HepG2 (cell line): ENCODE results near the gene LRP5. TPM values are rescaled to one million over a fixed set of nuclear protein-coding genes. Genes with fewer than 3 reads are reported as not detected.

ENCODE experiments used
- ARNT ChIP-seq: fragments of 450-650 bp; IDR thresholded peaks from 2 replicates; pipeline ENCODE4 v1.6.1; 2017
- ATAD3A ChIP-seq: sonication (generic); formaldehyde crosslinking; IDR thresholded peaks from 2 replicates; pipeline ENCODE4 v1.4.0; 2020; ENCODE audit warnings: missing genetic modification reagents
- BCL6 ChIP-seq: IDR thresholded peaks from 2 replicates; pipeline ENCODE4 v1.6.1; 2016; ENCODE audit warnings: missing genetic modification reagents, missing compliant biosample characterization
- CBX5 ChIP-seq: sonication (generic); formaldehyde crosslinking; IDR thresholded peaks from 2 replicates; pipeline ENCODE4 v1.4.0; 2020; ENCODE audit warnings: missing genetic modification reagents, borderline replicate concordance
- ETV6 ChIP-seq: sonication (generic); formaldehyde crosslinking; conservative IDR thresholded peaks from 2 replicates; pipeline ENCODE4 v1.4.0; 2020; ENCODE audit warnings: missing genetic modification reagents
- FOXM1 ChIP-seq: sonication (generic); formaldehyde crosslinking; IDR thresholded peaks from 2 replicates; pipeline ENCODE4 v1.5.0; 2020; ENCODE audit warnings: missing genetic modification reagents
- GABPA ChIP-seq, 2 experiments: IDR thresholded peaks; 2 replicates each; pipeline ENCODE4 v1.6.1; 2011 to 2016; ENCODE audit warnings: low read depth in 2 of 2, low read length in 1 of 2, missing biosample characterization in 1 of 2, missing genetic modification characterization in 1 of 2
- GZF1 ChIP-seq: sonication (generic); formaldehyde crosslinking; IDR thresholded peaks from 2 replicates; pipeline ENCODE4 v1.5.1; 2020; ENCODE audit warnings: mild to moderate bottlenecking, missing genetic modification reagents
- HES4 ChIP-seq: sonication (generic); formaldehyde crosslinking; IDR thresholded peaks from 2 replicates; pipeline ENCODE4 v1.9.0; 2021; ENCODE audit warnings: mild to moderate bottlenecking, missing genetic modification reagents, borderline replicate concordance
- JARID2 ChIP-seq: sonication (generic); formaldehyde crosslinking; IDR thresholded peaks from 2 replicates; pipeline ENCODE4 v1.8.1; 2023; ENCODE audit warnings: missing genetic modification reagents, inconsistent platforms; ENCODE audit not compliant: insufficient replicate concordance
- MED13 ChIP-seq: sonication (generic); formaldehyde crosslinking; IDR thresholded peaks from 2 replicates; pipeline ENCODE4 v1.5.0; 2020; ENCODE audit warnings: missing genetic modification reagents
- NR2C2 ChIP-seq: sonication (generic); formaldehyde crosslinking; IDR thresholded peaks from 2 replicates; pipeline ENCODE4 v1.4.0; 2020; ENCODE audit warnings: missing genetic modification reagents, mild to moderate bottlenecking, moderate library complexity, borderline replicate concordance
- PHB2 ChIP-seq: fragments of 450-650 bp; IDR thresholded peaks from 2 replicates; pipeline ENCODE4 v1.6.1; 2018; ENCODE audit not compliant: partially characterized antibody
- SAFB2 ChIP-seq: sonication (generic); formaldehyde crosslinking; IDR thresholded peaks from 2 replicates; pipeline ENCODE4 v1.5.1; 2020; ENCODE audit warnings: missing genetic modification reagents, low read depth, mild to moderate bottlenecking, borderline replicate concordance
- SETDB1 ChIP-seq: sonication (generic); formaldehyde crosslinking; IDR thresholded peaks from 2 replicates; pipeline ENCODE4 v1.5.1; 2020; ENCODE audit warnings: missing genetic modification reagents, mild to moderate bottlenecking, borderline replicate concordance
- SNAPC2 ChIP-seq: sonication (generic); formaldehyde crosslinking; IDR thresholded peaks from 2 replicates; pipeline ENCODE4 v1.8.1; 2022; ENCODE audit warnings: mild to moderate bottlenecking, missing genetic modification reagents
- SP2 ChIP-seq: sonication (generic); formaldehyde crosslinking; IDR thresholded peaks from 2 replicates; pipeline ENCODE4 v1.5.1; 2020; ENCODE audit warnings: mild to moderate bottlenecking, missing genetic modification reagents
- THAP7 ChIP-seq: sonication (generic); formaldehyde crosslinking; IDR thresholded peaks from 2 replicates; pipeline ENCODE4 v1.8.1; 2023; ENCODE audit warnings: mild to moderate bottlenecking, missing genetic modification reagents
- THRA ChIP-seq: sonication (generic); formaldehyde crosslinking; IDR thresholded peaks from 2 replicates; pipeline ENCODE4 v1.4.0; 2020; ENCODE audit warnings: missing genetic modification reagents, borderline replicate concordance
- TOPORS ChIP-seq: sonication (generic); formaldehyde crosslinking; IDR thresholded peaks from 2 replicates; pipeline ENCODE4 v1.8.0; 2023; ENCODE audit warnings: mild to moderate bottlenecking, missing genetic modification reagents
- U2AF2 ChIP-seq: fragments of 200-400 bp; formaldehyde crosslinking; IDR thresholded peaks from 2 replicates; pipeline ENCODE4 v1.6.1; 2017; ENCODE audit warnings: low read depth, mild to moderate bottlenecking, low read length
- ZNF230 ChIP-seq: sonication (generic); formaldehyde crosslinking; IDR thresholded peaks from 2 replicates; pipeline ENCODE4 v1.4.0; 2020; ENCODE audit warnings: mild to moderate bottlenecking, missing genetic modification reagents
- ZNF280D ChIP-seq: sonication (generic); formaldehyde crosslinking; IDR thresholded peaks from 2 replicates; pipeline ENCODE4 v1.5.1; 2020; ENCODE audit warnings: mild to moderate bottlenecking, missing genetic modification reagents
- ZNF792 ChIP-seq: IDR thresholded peaks from 2 replicates; pipeline ENCODE4 v1.6.1; 2016
- ZSCAN29 ChIP-seq: sonication (generic); formaldehyde crosslinking; conservative IDR thresholded peaks from 2 replicates; pipeline ENCODE4 v1.4.0; 2020; ENCODE audit warnings: mild to moderate bottlenecking, missing genetic modification reagents
- polyA plus RNA-seq, 8 experiments: library from polyadenylated mRNA; depleted of rRNA in 3 of 8; stranded (reverse) in 7 of 8; unstranded in 1 of 8; fragments of >200 nt; fragmentation: Illumina TruSeq in 4 of 8; extraction: Trizol in 4 of 8; gene quantifications; 2 replicates each; pipeline versions ENCODE4 v1.2.1 to v1.2.3, GENCODE V29; 2011 to 2016; ENCODE audit warnings: low read depth in 4 of 8, missing spikeins in 1 of 8, mixed read lengths in 1 of 8; ENCODE audit not compliant: insufficient read depth in 1 of 8
- total RNA-seq, 5 experiments: library from RNA; depleted of rRNA; stranded (reverse); fragments of >200 nt; fragmentation: Illumina TruSeq; extraction: Trizol; gene quantifications; 2 replicates each; pipeline ENCODE4 v1.2.3, GENCODE V29; 2016; ENCODE audit warnings: low read depth in 1 of 5
- TF ChIP-seq, protein P1 (sequence below): sonication (generic); formaldehyde crosslinking; IDR thresholded peaks from 2 replicates; pipeline ENCODE4 v1.4.0; 2020; ENCODE audit warnings: mild to moderate bottlenecking, missing genetic modification reagents

The LRP5 gene
- total and polyA plus RNA-seq, 2 of the 13 experiments (the other 11 are each of a cell fraction or from before 2014, with no cell fraction given) = 40.4 to 64.0 TPM

GRCh38 chr11:68326334-68327215 is 14.2 kb downstream of the LRP5 start (continued):
- TF ChIP-seq ZNF230 (CRISPR knock-in tag) = 0 out of 2 replicates have a peak, but pooled peaks have one; percentile 50
- TF ChIP-seq GABPA (IDR thresholded peaks at IDR 0.05; ENCODE audit: low read depth, low read length) = no peak
- TF ChIP-seq GABPA (CRISPR knock-in tag; IDR thresholded peaks at IDR 0.05; ENCODE audit: low read depth) = no peak
- TF ChIP-seq NR2C2 = no peak
- TF ChIP-seq, protein P1, sequence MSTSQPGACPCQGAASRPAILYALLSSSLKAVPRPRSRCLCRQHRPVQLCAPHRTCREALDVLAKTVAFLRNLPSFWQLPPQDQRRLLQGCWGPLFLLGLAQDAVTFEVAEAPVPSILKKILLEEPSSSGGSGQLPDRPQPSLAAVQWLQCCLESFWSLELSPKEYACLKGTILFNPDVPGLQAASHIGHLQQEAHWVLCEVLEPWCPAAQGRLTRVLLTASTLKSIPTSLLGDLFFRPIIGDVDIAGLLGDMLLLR = no peak
- TF ChIP-seq JARID2 (CRISPR knock-in tag) = no peak
- TF ChIP-seq CBX5 (CRISPR knock-in tag) = no peak
- no peak for TF ChIP-seq U2AF2
- TF ChIP-seq ATAD3A = no peak
- TF ChIP-seq ARNT = no peak
- no peak for TF ChIP-seq THAP7
- no peak for TF ChIP-seq GZF1 (CRISPR knock-in tag)
- peak; percentile 68; the same call in 1 of the 2 replicates for TF ChIP-seq THRA (CRISPR knock-in tag)
- peak; percentile 74 for TF ChIP-seq HES4 (CRISPR knock-in tag)
- no peak for TF ChIP-seq MED13 (CRISPR knock-in tag)
- TF ChIP-seq ZNF280D (CRISPR knock-in tag) = no peak
- no peak for TF ChIP-seq ETV6 (CRISPR knock-in tag)
- TF ChIP-seq BCL6 (CRISPR knock-in tag) = no peak; the same call in 1 of the 2 replicates
- TF ChIP-seq SP2 (CRISPR knock-in tag) = no peak
- TF ChIP-seq FOXM1 = no peak
- no peak for TF ChIP-seq SETDB1 (CRISPR knock-in tag)
- TF ChIP-seq SNAPC2 (CRISPR knock-in tag) = no peak
- no peak for TF ChIP-seq ZSCAN29 (CRISPR knock-in tag)
- no peak for TF ChIP-seq SAFB2
- TF ChIP-seq ZNF792 = no peak; the same call in 1 of the 2 replicates
- TF ChIP-seq PHB2 = no peak
- no peak for TF ChIP-seq TOPORS (CRISPR knock-in tag)
